IPS-NIHi7 (cell line): Measurements from ENCODE around the gene SSR3.
A peak's percentile ranks its signal among the peaks of the same experiment; 100 is the strongest.

Experiments used
- DNase-seq: peaks from one replicate; pipeline ENCODE4 v3.0.0; 2012; ENCODE audit warnings: mixed read lengths; ENCODE audit errors: extremely low spot score

The SSR3 gene

GRCh38 chr3:156536524-156537316 is 18.2 kb downstream of the SSR3 start:
- DNase-seq: no peak

GRCh38 chr3:156535798-156536197 is 19.1 kb downstream of the SSR3 start:
- DNase-seq: no peak

GRCh38 chr3:156535162-156535627 is 19.7 kb downstream of the SSR3 start:
- peak; percentile 58 for DNase-seq

- no peak for DNase-seq
Observed at GRCh38 chr3:156533205-156533604, 21.7 kb downstream of the SSR3 start.

GRCh38 chr3:156532730-156533129 is 22.2 kb downstream of the SSR3 start:
- no peak for DNase-seq

GRCh38 chr3:156530980-156531379 is 23.9 kb downstream of the SSR3 start:
- DNase-seq: no peak

GRCh38 chr3:156527060-156527459 is 27.9 kb downstream of the SSR3 start:
- DNase-seq: no peak

GRCh38 chr3:156525808-156526207 is 29.1 kb downstream of the SSR3 start:
- DNase-seq: no peak

GRCh38 chr3:156522673-156523072 is 32.2 kb downstream of the SSR3 start:
- no peak for DNase-seq

GRCh38 chr3:156519758-156520162 is 35.2 kb downstream of the SSR3 start:
- DNase-seq: no peak

- no peak for DNase-seq
Observed at GRCh38 chr3:156518726-156519125, 36.2 kb downstream of the SSR3 start.

GRCh38 chr3:156516961-156517360 is 38.0 kb downstream of the SSR3 start:
- DNase-seq: no peak

GRCh38 chr3:156516284-156516683 is 38.6 kb downstream of the SSR3 start:
- no peak for DNase-seq

GRCh38 chr3:156513619-156514018 is 41.3 kb downstream of the SSR3 start:
- no peak for DNase-seq

- no peak for DNase-seq
Observed at GRCh38 chr3:156511987-156512677, 42.8 kb downstream of the SSR3 start.

GRCh38 chr3:156509189-156510174 is 45.4 kb downstream of the SSR3 start:
- DNase-seq: peak; percentile 68

- no peak for DNase-seq
Observed at GRCh38 chr3:156507285-156507684, 47.6 kb downstream of the SSR3 start.

- DNase-seq: no peak
Observed at GRCh38 chr3:156498307-156498706, 56.6 kb downstream of the SSR3 start.

GRCh38 chr3:156497326-156497725 is 57.6 kb downstream of the SSR3 start:
- no peak for DNase-seq

- DNase-seq: no peak
Observed at GRCh38 chr3:156495816-156496215, 59.1 kb downstream of the SSR3 start.

GRCh38 chr3:156493887-156494286 is 61.0 kb downstream of the SSR3 start:
- no peak for DNase-seq

GRCh38 chr3:156492801-156493261 is 62.1 kb downstream of the SSR3 start:
- no peak for DNase-seq
